ENCODE measurements around the gene EVA1B. TPM values are rescaled to one million over a fixed set of nuclear protein-coding genes. Genes with fewer than 3 reads are reported as not detected.

The EVA1B gene
- total and polyA plus RNA-seq, 11 donors = 5.9 to 42.3 (median 12.0) TPM

GRCh38 chr1:36287595-36287994 is 35.9 kb downstream of the EVA1B start:
- peaks cover 0 to 61% (median 32%) of the 10 kb centered on the region in 12 donors for H3K4me1 ChIP-seq
- WGBS, 4 donors = 46 to 73% (median 69%) methylated on average over 5 of the region's 5 CpGs
- H3K27ac ChIP-seq = peak overlapping the region in 6 of 12 donors; percentile 6 to 58 (median 26)
- H3K9me3 ChIP-seq = no peaks in the 10 kb centered on the region
- DNase-seq = no peak
- H3K36me3 ChIP-seq = peaks cover 0 to 99% (median 94%) of the 10 kb centered on the region in 9 donors
- H3K27me3 ChIP-seq = no peaks in the 10 kb centered on the region
- intact Hi-C loops (cut with DNase I) = loop anchor here in 9 of 10 donors (2.0 to 10.0 kb wide), 7 partner anchors 53 to 190 kb away; partner anchors contain the start of genes THRAP3 (in 3 of the 9) and TRAPPC3 (in 1 of the 9)
- no peak overlapping the region for H3K4me3 ChIP-seq
- ATAC-seq = no peak
- no peak for TF ChIP-seq POLR2A (IDR thresholded peaks at IDR 0.05)

- ATAC-seq = peak in 1 of 4 donors; percentile 35
- TF ChIP-seq POLR2A (IDR thresholded peaks at IDR 0.05) = no peak
- TF ChIP-seq, protein P1, sequence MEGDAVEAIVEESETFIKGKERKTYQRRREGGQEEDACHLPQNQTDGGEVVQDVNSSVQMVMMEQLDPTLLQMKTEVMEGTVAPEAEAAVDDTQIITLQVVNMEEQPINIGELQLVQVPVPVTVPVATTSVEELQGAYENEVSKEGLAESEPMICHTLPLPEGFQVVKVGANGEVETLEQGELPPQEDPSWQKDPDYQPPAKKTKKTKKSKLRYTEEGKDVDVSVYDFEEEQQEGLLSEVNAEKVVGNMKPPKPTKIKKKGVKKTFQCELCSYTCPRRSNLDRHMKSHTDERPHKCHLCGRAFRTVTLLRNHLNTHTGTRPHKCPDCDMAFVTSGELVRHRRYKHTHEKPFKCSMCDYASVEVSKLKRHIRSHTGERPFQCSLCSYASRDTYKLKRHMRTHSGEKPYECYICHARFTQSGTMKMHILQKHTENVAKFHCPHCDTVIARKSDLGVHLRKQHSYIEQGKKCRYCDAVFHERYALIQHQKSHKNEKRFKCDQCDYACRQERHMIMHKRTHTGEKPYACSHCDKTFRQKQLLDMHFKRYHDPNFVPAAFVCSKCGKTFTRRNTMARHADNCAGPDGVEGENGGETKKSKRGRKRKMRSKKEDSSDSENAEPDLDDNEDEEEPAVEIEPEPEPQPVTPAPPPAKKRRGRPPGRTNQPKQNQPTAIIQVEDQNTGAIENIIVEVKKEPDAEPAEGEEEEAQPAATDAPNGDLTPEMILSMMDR (IDR thresholded peaks at IDR 0.05) = no peak
- Histone ChIP-seq H3K9me3 (no peaks in the 10 kb centered on the region), H3K36me3 (peaks cover 0 to 97% (median 91%) of the 10 kb centered on the region in 9 donors), H3K27ac (peak overlapping the region in 4 of 12 donors; percentile 16 to 58 (median 42)), H3K4me3 (no peak overlapping the region), H3K27me3 (no peaks in the 10 kb centered on the region), H3K4me1 (peaks cover 0 to 67% (median 34%) of the 10 kb centered on the region in 12 donors)
- intact Hi-C loops (cut with DNase I) = loop anchor here in 9 of 10 donors (2.0 to 10.0 kb wide), 7 partner anchors 52 to 190 kb away; partner anchors contain the start of genes THRAP3 (in 3 of the 9) and TRAPPC3 (in 1 of the 9)
- no peak for DNase-seq
- 73 to 85% (median 80%) methylated on average over 13 of the region's 13 CpGs for WGBS, 4 donors
Measured at GRCh38 chr1:36286802-36287201, 36.6 kb downstream of the EVA1B start.

GRCh38 chr1:36285443-36286101 is 37.9 kb downstream of the EVA1B start:
- no peaks in the 10 kb centered on the region for H3K27me3 ChIP-seq
- TF ChIP-seq, protein P1 (IDR thresholded peaks at IDR 0.05) = peak; percentile 64 to 84 (median 78)
- TF ChIP-seq POLR2A (IDR thresholded peaks at IDR 0.05) = no peak
- H3K9me3 ChIP-seq = no peaks in the 10 kb centered on the region
- intact Hi-C loops (cut with DNase I) = loop anchor here (1.0 to 10.0 kb wide), 11 partner anchors 51 to 188 kb away; partner anchors contain the start of genes TRAPPC3 (in 5 of the 10) and THRAP3 (in 4 of the 10)
- H3K36me3 ChIP-seq = peaks cover 0 to 93% (median 81%) of the 10 kb centered on the region in 9 donors
- 30 to 41% (median 39%) methylated on average over 7 of the region's 7 CpGs for WGBS, 4 donors
- peak overlapping the region in 10 of 12 donors; percentile 29 to 78 (median 68) for H3K27ac ChIP-seq
- ATAC-seq (peak; percentile 64 to 78 (median 78)), DNase-seq (peak in 4 of 5 donors; percentile 47 to 75 (median 72))
- H3K4me3 ChIP-seq = no peak overlapping the region
- peaks cover 0 to 77% (median 39%) of the 10 kb centered on the region in 12 donors for H3K4me1 ChIP-seq

- ATAC-seq (no peak), DNase-seq (no peak)
- Histone ChIP-seq H3K27ac (peak overlapping the region in 11 of 12 donors; percentile 29 to 78 (median 67)), H3K4me3 (peak overlapping the region in 1 of 12 donors; percentile 1), H3K36me3 (peaks cover 0 to 83% (median 71%) of the 10 kb centered on the region in 9 donors), H3K27me3 (no peaks in the 10 kb centered on the region), H3K9me3 (no peaks in the 10 kb centered on the region), H3K4me1 (peaks cover 0 to 85% (median 48%) of the 10 kb centered on the region in 12 donors)
- no peak for TF ChIP-seq POLR2A (IDR thresholded peaks at IDR 0.05)
- TF ChIP-seq, protein P1 (IDR thresholded peaks at IDR 0.05) = no peak
- intact Hi-C loops (cut with DNase I) = loop anchor here (2.0 to 10.0 kb wide), 11 partner anchors 42 to 186 kb away; partner anchors contain the start of genes THRAP3 (in 2 of the 10) and TRAPPC3 (in 2 of the 10)
- WGBS, 4 donors = 32 to 52% (median 41%) methylated on average over 1 of the region's 1 CpG
Measured at GRCh38 chr1:36284517-36284916, 38.9 kb downstream of the EVA1B start.

All from heart left ventricle (tissue), 16 donors.